Effector memory CD8-positive, alpha-beta T cell (primary cell): ENCODE measurements around the gene HSPG2.
A peak's percentile ranks its signal among the peaks of the same experiment; 100 is the strongest.

ENCODE experiments used
- ATAC-seq: fragments of 150-1000 bp; cut with Tn5 transposase; replicated peaks from 2 replicates; pipeline ENCODE4 v1.10.0; 2021; ENCODE audit warnings: mild to moderate bottlenecking, moderate library complexity
- DNase-seq, 3 experiments: peaks; one replicate each; pipeline ENCODE4 v3.0.0; 2021
- H3K27ac Mint-ChIP-seq, 2 donors: one replicate each; pipeline ENCODE4 v1.8.0; 2022; ENCODE audit warnings: mild to moderate bottlenecking in 2 of 2, mixed read lengths in 2 of 2, moderate library complexity in 2 of 2
- H3K27me3 Mint-ChIP-seq, 2 donors: one replicate each; pipeline ENCODE4 v1.8.0; 2022; ENCODE audit warnings: mixed read lengths in 2 of 2
- H3K36me3 Mint-ChIP-seq: one replicate; pipeline ENCODE4 v1.8.0; 2022; ENCODE audit warnings: mild to moderate bottlenecking, moderate library complexity, mixed read lengths; ENCODE audit not compliant: insufficient read depth
- H3K4me1 Mint-ChIP-seq, 2 donors: one replicate each; pipeline ENCODE4 v1.8.0; 2022; ENCODE audit warnings: low read depth in 2 of 2, mixed read lengths in 2 of 2
- H3K4me3 Mint-ChIP-seq, 2 donors: one replicate each; pipeline ENCODE4 v1.8.0; 2022; ENCODE audit warnings: mild to moderate bottlenecking in 2 of 2, mixed read lengths in 2 of 2, moderate library complexity in 2 of 2
- H3K9me3 Mint-ChIP-seq, 2 donors: one replicate each; pipeline ENCODE4 v1.8.0; 2022; ENCODE audit warnings: mixed read lengths in 2 of 2

Gene HSPG2

DNA sequence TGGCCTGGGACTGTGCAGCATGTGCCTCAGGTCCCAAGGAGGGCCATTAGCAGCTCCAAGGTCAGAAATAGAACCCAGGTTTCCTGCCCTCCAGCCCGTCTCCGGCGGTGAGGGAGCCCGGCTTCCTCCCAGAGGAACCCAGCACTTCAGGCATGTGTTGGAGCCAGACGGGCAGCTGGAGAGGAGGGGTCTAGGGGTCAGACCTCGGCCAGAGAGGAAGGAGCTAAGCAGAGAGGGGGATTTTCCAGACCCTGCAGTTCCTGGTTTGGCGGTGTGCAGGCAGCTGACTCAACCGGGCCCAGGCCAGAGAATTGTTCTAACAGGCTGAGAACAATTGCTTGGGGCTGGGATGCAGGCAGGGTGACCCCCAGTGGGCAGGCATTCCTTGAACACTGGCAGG, 37.1 kb downstream of the HSPG2 start:
- Mint-ChIP-seq H3K4me3 (no peak overlapping the region), H3K27ac (no peak overlapping the region), H3K4me1 (no peaks in the 10 kb centered on the region), H3K27me3 (peaks cover 0 to 24% of the 10 kb centered on the region in 2 donors), H3K36me3 (no peaks in the 10 kb centered on the region), H3K9me3 (no peaks in the 10 kb centered on the region)
- ATAC-seq, result no peak
- no peak for DNase-seq

DNA sequence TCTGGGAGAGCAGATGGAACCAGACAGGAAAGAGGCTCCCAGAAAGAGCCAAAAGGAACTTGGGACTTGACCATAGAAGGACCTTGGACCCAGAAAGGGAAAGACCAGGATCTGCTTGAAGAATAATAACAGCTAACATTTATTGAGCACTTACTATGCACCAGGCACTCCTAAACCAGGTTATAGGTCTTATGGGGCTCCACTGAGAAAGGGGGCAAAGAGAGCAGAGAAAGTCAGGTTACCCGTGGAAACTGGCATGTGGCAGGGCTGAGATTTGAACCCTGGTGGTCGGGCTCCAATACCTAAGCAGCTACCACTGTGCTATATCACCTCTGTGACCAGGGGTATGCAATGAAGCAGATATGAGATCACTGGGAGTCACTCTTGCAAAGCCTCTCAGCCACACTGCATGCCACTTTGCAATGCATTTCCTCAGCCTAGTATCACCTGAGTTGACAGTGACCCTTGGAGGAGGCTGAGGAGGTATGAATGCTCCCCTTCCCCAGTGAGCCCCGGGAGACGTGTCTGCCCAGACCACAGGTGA, 37.8 kb downstream of the HSPG2 start:
- no peak overlapping the region for H3K27ac Mint-ChIP-seq
- DNase-seq, result no peak
- H3K4me3 Mint-ChIP-seq, result no peak overlapping the region
- H3K36me3 Mint-ChIP-seq, result no peaks in the 10 kb centered on the region
- no peaks in the 10 kb centered on the region for H3K9me3 Mint-ChIP-seq
- H3K4me1 Mint-ChIP-seq, result no peaks in the 10 kb centered on the region
- no peak for ATAC-seq
- H3K27me3 Mint-ChIP-seq, result peaks cover 0 to 24% of the 10 kb centered on the region in 2 donors

DNA sequence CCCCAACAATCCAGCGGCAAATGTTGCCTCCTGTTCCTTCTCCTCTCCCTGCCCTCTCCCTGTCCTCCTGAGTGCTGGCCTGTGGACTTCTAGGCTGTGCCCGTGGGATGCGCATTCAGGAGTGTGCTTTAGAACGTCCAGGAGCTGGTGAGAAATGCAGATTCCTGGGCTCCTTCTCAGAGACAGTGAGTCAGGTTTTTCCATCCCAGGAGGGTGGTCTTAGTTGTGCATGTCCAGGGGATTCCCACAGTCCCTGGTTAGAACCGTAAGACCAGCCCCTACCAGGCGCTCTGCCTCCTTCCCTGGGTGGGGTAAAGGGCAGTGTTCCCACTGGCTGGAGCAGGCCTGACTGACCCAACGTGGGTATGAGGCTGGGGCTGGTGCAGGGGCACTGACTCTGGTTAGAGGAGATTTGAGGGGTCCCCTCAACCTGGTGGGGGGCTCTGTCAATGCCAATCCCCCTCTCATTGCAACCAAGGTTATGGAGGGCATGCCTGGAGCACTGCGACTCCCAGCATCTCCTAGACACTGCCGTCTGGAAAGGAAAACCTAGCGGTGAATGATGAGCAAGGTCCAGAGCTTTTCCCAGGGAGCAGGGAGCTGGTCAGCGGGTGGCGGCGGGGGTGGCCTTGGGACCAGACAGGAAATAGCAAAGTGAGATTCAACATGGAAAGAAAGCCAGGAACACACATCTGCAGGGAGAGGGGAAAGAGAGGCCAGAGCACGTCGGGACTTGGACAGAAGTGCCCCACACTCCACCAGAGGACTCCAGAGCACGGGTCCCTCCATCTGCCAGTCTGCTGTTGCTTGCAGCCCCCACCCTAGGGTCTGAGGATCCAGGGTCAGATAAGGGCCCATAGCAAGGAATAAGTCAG, 38.5 kb downstream of the HSPG2 start:
- peaks cover 0 to 4% of the 10 kb centered on the region in 2 donors for H3K4me1 Mint-ChIP-seq
- ATAC-seq (no peak), DNase-seq (no peak)
- H3K9me3 Mint-ChIP-seq, result no peaks in the 10 kb centered on the region
- peaks cover 5 to 16% of the 10 kb centered on the region in 2 donors for H3K27me3 Mint-ChIP-seq
- no peaks in the 10 kb centered on the region for H3K36me3 Mint-ChIP-seq
- H3K4me3 Mint-ChIP-seq, result no peak overlapping the region
- no peak overlapping the region for H3K27ac Mint-ChIP-seq

GRCh38 chr1:21897844-21898243, 39.3 kb downstream of the HSPG2 start:
- no peaks in the 10 kb centered on the region for H3K36me3 Mint-ChIP-seq
- H3K4me3 Mint-ChIP-seq, result no peak overlapping the region
- ATAC-seq (no peak), DNase-seq (no peak)
- H3K9me3 Mint-ChIP-seq, result no peaks in the 10 kb centered on the region
- H3K27ac Mint-ChIP-seq, result no peak overlapping the region
- peaks cover 8 to 16% of the 10 kb centered on the region in 2 donors for H3K27me3 Mint-ChIP-seq
- H3K4me1 Mint-ChIP-seq, result peaks cover 0 to 5% of the 10 kb centered on the region in 2 donors

DNA sequence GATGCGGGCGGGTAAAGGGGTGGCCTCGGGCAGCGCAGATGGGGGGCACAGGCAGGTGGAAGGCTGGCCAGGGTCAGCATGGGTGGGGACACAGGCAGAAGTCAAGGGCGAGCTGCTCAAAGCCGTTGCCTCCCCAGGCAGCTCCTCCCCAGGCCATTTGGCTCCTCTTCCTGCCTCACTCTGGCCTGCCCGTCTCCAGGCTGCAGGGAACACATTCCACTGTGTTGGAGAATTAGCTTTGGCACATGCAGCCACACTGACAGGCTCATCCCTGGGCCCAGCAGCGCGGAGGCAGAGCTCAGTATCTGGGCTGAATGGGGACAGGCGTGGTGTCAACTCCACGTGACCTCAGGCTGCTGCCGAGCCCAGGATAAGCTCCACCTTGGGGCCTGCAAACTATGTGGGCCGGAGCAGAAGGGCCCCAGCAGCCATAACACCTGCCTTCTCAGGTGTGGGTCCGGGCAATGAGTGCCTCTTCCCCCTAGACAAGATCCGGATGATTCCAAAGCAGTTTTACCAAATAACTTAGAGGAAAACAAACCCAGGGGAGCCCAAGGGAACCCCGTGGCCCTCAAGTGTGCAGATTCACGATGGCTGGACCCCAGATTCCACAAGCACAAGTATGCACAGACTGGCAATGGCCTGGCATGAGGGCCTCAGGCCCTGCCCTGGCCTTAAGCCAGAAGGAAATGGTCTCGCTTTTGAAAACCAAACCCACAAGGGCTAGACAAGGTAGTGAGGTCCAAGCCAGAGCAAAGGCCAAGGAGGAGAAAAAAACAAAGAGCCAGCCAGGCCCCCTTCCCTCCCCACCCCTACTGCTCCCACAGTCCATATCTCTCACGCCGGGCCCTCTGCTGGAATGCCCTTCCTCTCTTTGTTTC, 40.2 kb downstream of the HSPG2 start:
- Mint-ChIP-seq H3K4me1 (peaks cover 0 to 5% of the 10 kb centered on the region in 2 donors), H3K27me3 (peaks cover 8 to 16% of the 10 kb centered on the region in 2 donors), H3K36me3 (no peaks in the 10 kb centered on the region), H3K9me3 (no peaks in the 10 kb centered on the region), H3K4me3 (no peak overlapping the region), H3K27ac (no peak overlapping the region)
- DNase-seq (no peak), ATAC-seq (no peak)

- Mint-ChIP-seq H3K27ac (no peak overlapping the region), H3K36me3 (no peaks in the 10 kb centered on the region), H3K4me3 (no peak overlapping the region), H3K9me3 (no peaks in the 10 kb centered on the region), H3K4me1 (peaks cover 0 to 5% of the 10 kb centered on the region in 2 donors), H3K27me3 (peaks cover 8 to 16% of the 10 kb centered on the region in 2 donors)
- no peak for ATAC-seq
- no peak for DNase-seq
Observed at GRCh38 chr1:21896026-21896425, 41.1 kb downstream of the HSPG2 start.

DNA sequence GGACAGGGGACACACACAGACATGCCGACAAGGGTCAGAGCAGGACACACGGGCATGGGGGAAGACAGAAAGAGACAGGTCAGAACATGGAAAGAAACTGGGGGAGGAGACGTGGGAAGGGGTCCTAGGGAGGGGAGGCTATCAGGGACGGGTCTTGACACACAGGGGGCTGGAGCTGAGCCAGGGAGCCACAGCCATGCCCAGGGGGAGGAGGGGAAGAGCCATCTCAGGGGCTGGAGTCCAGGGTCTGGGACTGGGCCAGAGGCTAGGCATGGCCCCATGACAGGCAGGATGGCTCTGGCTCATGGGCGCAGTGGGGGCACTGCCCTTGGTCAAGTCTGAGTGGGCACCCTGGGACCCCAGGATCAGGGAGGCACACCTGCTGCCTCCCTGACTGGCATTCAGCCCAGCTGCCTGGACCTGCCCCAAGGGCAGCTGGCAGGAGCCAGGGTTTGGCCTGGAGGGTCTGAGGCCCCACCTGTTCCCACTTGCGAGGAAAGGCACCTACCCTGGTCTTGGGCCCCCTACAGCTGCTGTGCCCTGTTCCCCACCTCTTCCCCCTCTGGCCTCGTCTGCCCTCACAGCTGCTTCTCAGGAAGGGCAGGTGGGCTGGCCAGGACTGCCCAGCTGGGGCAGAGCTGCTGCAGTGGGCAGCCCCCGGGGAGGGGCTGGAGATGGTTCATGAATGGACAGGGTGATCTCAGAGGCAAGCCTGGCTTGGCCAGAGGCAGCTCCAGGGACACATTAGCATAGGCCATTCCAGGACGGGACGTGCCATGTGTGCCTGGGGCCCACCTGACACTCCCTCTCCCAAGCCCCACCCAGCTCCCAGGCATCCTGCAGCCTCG, 42.9 kb downstream of the HSPG2 start:
- Mint-ChIP-seq H3K36me3 (no peaks in the 10 kb centered on the region), H3K27ac (peak overlapping the region in 1 of 2 donors; percentile 69), H3K4me3 (no peak overlapping the region), H3K4me1 (peaks cover 0 to 5% of the 10 kb centered on the region in 2 donors), H3K9me3 (no peaks in the 10 kb centered on the region), H3K27me3 (peaks cover 8 to 11% of the 10 kb centered on the region in 2 donors)
- DNase-seq (no peak), ATAC-seq (no peak)

DNA sequence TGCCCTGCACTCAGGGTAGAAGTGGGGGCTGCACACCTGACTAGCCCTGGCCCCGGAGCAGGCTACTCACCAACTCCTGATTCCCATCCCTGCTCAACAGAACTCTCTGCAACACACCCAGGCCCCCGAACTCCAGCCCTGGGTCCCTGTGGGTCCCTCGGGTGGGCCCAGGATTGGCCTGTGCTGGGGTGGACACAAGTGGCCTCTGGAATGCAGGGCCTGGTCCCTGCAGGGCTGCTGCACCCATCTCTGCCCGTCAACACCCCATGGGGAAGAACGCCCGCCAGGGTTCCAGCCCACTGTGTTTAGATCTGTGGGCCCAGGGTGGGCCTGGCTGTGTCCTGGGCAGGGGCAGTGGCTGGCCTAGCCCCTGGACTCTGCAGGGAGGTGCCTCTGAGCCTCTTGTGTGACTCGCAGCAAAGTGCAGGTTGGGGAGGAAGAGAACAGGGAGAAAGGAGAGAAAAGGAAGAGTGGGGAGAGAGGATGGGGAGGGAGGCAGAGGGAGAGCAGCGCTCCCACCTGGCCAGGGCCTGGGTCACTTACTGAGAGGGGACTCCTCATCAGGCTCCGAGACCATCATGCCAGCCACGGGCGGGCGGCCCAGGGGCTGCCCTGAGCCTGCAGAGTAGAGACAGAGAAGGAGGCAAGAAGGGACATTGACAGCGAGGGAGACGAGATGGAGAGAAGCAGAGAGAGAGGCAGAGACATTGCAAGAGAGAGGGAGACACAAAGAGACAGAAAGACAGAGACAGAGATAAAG, 43.9 kb downstream of the HSPG2 start:
- Mint-ChIP-seq H3K4me3 (no peak overlapping the region), H3K27me3 (peaks cover under 1 to 8% of the 10 kb centered on the region in 2 donors), H3K4me1 (peaks cover 0 to 5% of the 10 kb centered on the region in 2 donors), H3K36me3 (no peaks in the 10 kb centered on the region), H3K9me3 (no peaks in the 10 kb centered on the region), H3K27ac (peak overlapping the region; percentile 62 to 69)
- DNase-seq, result no peak
- ATAC-seq, result no peak

- H3K4me1 Mint-ChIP-seq, result peaks cover 0 to 5% of the 10 kb centered on the region in 2 donors
- H3K4me3 Mint-ChIP-seq, result no peak overlapping the region
- H3K27ac Mint-ChIP-seq, result no peak overlapping the region
- peaks cover 0 to 8% of the 10 kb centered on the region in 2 donors for H3K27me3 Mint-ChIP-seq
- no peaks in the 10 kb centered on the region for H3K36me3 Mint-ChIP-seq
- ATAC-seq, result no peak
- H3K9me3 Mint-ChIP-seq, result no peaks in the 10 kb centered on the region
- no peak for DNase-seq
Observed at GRCh38 chr1:21891621-21892479, 45.3 kb downstream of the HSPG2 start.

GRCh38 chr1:21891081-21891480, 46.0 kb downstream of the HSPG2 start:
- ATAC-seq (no peak), DNase-seq (no peak)
- Mint-ChIP-seq H3K4me1 (peaks cover 0 to 5% of the 10 kb centered on the region in 2 donors), H3K36me3 (no peaks in the 10 kb centered on the region), H3K27ac (no peak overlapping the region), H3K9me3 (no peaks in the 10 kb centered on the region), H3K4me3 (no peak overlapping the region), H3K27me3 (peaks cover 0 to 8% of the 10 kb centered on the region in 2 donors)

DNA sequence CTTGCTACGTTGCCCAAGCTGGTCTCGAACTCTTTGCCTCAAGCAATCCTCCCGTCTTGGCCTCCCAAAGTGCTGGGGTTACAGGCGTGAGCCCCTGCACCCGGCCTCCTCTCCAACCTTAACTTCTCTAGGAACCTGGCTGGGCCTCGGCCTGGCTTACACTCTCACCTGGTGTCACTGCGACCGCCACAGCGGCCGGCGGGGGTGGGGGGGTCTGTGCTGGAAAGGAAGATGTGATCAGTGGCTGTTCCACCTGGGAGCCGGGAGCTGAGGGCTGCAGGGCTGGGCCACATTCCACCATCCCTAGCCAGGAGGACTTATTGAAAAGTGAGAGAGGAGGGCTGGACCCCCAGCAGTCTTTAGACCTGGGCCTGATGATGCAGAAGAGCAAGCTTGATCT, 48.6 kb downstream of the HSPG2 start:
- H3K4me3 Mint-ChIP-seq, result no peak overlapping the region
- no peaks in the 10 kb centered on the region for H3K9me3 Mint-ChIP-seq
- H3K4me1 Mint-ChIP-seq, result peaks cover 0 to under 1% of the 10 kb centered on the region in 2 donors
- H3K27me3 Mint-ChIP-seq, result peaks cover 6 to 11% of the 10 kb centered on the region in 2 donors
- no peak overlapping the region for H3K27ac Mint-ChIP-seq
- ATAC-seq (no peak), DNase-seq (no peak)
- no peaks in the 10 kb centered on the region for H3K36me3 Mint-ChIP-seq
